NCI-H187 treated with DMSO at 0.1 percent for 48 hours (cell line): ENCODE results near the gene HS3ST3B1.

ENCODE experiments used
- DNase-seq: peaks from one replicate; lab custom pipeline; 2025; lab: John Stamatoyannopoulos, UW

HS3ST3B1 gene

GRCh38 chr17:14300575-14301278 lies at the start of gene HS3ST3B1:
HS3ST3B1 (plus strand) TSS chr17:14301081; CDS start chr17:14301519, 438 bp downstream.
- peak; percentile 75 for DNase-seq

GRCh38 chr17:14261406-14261805 lies 39.5 kb upstream of the HS3ST3B1 start:
- DNase-seq: no peak

- no peak for DNase-seq
These were observed 32.6 kb upstream of the HS3ST3B1 start for GRCh38 chr17:14268264-14268663.

- DNase-seq: no peak
These were observed 31.4 kb upstream of the HS3ST3B1 start for GRCh38 chr17:14269473-14269872.

- DNase-seq: no peak
These were observed 30.4 kb upstream of the HS3ST3B1 start for GRCh38 chr17:14270508-14270907.

- no peak for DNase-seq
These were observed 24.2 kb upstream of the HS3ST3B1 start for GRCh38 chr17:14276535-14277250.

- DNase-seq: no peak
These were observed 19.4 kb upstream of the HS3ST3B1 start for GRCh38 chr17:14281530-14281929.

GRCh38 chr17:14282726-14283125 lies 18.2 kb upstream of the HS3ST3B1 start:
- peak; percentile 40 for DNase-seq

- no peak for DNase-seq
These were observed 11.7 kb upstream of the HS3ST3B1 start for GRCh38 chr17:14289162-14289561.

- DNase-seq: no peak
These were observed 6.0 kb upstream of the HS3ST3B1 start for GRCh38 chr17:14294876-14295275.

GRCh38 chr17:14295676-14296075 lies 5.2 kb upstream of the HS3ST3B1 start:
- no peak for DNase-seq

GRCh38 chr17:14296166-14296910 lies 4.5 kb upstream of the HS3ST3B1 start:
- no peak for DNase-seq

GRCh38 chr17:14297161-14297851 lies 3.6 kb upstream of the HS3ST3B1 start:
- DNase-seq: no peak

- no peak for DNase-seq
These were observed 2.5 kb upstream of the HS3ST3B1 start for GRCh38 chr17:14298221-14298946.

- DNase-seq: no peak
These were observed 2.0 kb upstream of the HS3ST3B1 start for GRCh38 chr17:14298947-14299279.

- no peak for DNase-seq
These were observed 1.4 kb upstream of the HS3ST3B1 start for GRCh38 chr17:14299280-14300141.

- no peak for DNase-seq
These were observed 604 bp downstream of the HS3ST3B1 start for GRCh38 chr17:14301279-14302090.

GRCh38 chr17:14302091-14302430 lies 1.2 kb downstream of the HS3ST3B1 start:
- DNase-seq: no peak

GRCh38 chr17:14302431-14303099 lies 1.7 kb downstream of the HS3ST3B1 start:
- DNase-seq: no peak
